Progenitor cell of endocrine pancreas (in vitro differentiated cells): ENCODE measurements around the gene SLC15A5. TPM values are rescaled to one million over a fixed set of nuclear protein-coding genes. Genes with fewer than 3 reads are reported as not detected.

Source experiments
- DNase-seq: peaks from one replicate; pipeline ENCODE4 v3.0.0; 2021; ENCODE audit warnings: low spot score; ENCODE audit not compliant: unreplicated experiment
- H3K27ac Mint-ChIP-seq: 2 replicates; pipeline ENCODE4 v1.8.0; 2021; ENCODE audit warnings: mild to moderate bottlenecking, moderate library complexity, mixed read lengths
- H3K27me3 Mint-ChIP-seq: 2 replicates; pipeline ENCODE4 v1.8.0; 2021; ENCODE audit warnings: mixed read lengths
- H3K36me3 Mint-ChIP-seq: 2 replicates; pipeline ENCODE4 v1.8.0; 2022; ENCODE audit warnings: mixed read lengths; ENCODE audit not compliant: insufficient read depth
- H3K4me1 Mint-ChIP-seq: 2 replicates; pipeline ENCODE4 v1.8.0; 2021; ENCODE audit warnings: low read depth, mixed read lengths
- H3K4me3 Mint-ChIP-seq: 2 replicates; pipeline ENCODE4 v1.8.0; 2021; ENCODE audit warnings: low read depth, mild to moderate bottlenecking, moderate library complexity, mixed read lengths
- H3K9me3 Mint-ChIP-seq: 2 replicates; pipeline ENCODE4 v1.8.0; 2021; ENCODE audit warnings: low read depth, mixed read lengths
- total RNA-seq: library from RNA; stranded (reverse); gene quantifications from 2 replicates; pipeline ENCODE4 v1.2.1, GENCODE V29; 2021
- TF ChIP-seq, protein P1 (sequence below): fragments of 200-600 bp; sonication (generic); IDR thresholded peaks from one replicate; pipeline ENCODE4 v1.5.0; 2021; ENCODE audit warnings: antibody characterized with exemption, mild to moderate bottlenecking; ENCODE audit not compliant: unreplicated experiment

SLC15A5 gene
- total RNA-seq, 1 donor from 2014 or later = not detected

DNA sequence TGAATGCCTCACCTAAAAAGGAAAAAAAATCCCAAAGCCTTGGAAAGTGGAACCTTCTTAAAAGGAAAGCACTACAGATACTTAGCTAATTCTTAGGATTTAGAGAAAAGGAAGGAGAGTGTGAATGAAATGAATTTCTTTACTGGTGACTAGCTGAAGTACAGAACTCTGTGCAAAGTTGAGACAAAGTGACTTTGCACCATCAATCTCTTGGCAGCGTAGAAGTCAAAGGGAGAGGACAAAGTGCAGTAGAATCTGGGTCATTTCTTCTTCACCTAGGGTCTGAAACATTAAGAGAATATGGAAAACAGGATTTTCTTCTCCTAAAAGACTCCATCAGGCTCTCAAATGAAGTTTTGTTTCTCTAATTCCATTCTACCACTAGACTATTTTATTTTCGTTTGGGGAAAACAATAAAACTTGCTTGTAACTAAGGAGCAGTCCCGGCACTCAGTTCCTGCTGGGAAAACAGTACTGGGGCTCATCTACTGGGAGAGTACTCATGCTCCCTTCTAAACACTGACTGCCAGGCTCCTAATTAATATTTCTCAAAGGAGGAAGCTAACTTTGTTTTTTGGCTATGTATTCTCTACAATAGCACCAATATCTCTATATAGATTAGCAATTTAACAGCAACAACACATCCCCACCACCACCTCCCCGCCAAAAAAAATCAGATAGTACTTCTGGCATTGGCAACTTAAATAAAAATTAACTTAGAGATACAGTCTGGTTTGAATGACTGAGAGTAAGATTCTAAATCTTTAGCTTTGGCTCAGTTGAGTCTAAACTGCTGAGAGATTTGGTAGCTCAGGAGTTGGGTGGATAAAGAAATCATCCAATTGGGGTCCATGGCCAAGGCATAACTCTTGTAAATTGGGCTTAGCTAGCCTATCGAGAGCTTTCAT lies 110.7 kb downstream of the SLC15A5 start:
- H3K27ac Mint-ChIP-seq = no peak overlapping the region
- H3K4me3 Mint-ChIP-seq = no peak overlapping the region
- DNase-seq = no peak
- H3K27me3 Mint-ChIP-seq = no peaks in the 10 kb centered on the region
- H3K4me1 Mint-ChIP-seq = peaks cover 6% of the 10 kb centered on the region
- TF ChIP-seq, protein P1, sequence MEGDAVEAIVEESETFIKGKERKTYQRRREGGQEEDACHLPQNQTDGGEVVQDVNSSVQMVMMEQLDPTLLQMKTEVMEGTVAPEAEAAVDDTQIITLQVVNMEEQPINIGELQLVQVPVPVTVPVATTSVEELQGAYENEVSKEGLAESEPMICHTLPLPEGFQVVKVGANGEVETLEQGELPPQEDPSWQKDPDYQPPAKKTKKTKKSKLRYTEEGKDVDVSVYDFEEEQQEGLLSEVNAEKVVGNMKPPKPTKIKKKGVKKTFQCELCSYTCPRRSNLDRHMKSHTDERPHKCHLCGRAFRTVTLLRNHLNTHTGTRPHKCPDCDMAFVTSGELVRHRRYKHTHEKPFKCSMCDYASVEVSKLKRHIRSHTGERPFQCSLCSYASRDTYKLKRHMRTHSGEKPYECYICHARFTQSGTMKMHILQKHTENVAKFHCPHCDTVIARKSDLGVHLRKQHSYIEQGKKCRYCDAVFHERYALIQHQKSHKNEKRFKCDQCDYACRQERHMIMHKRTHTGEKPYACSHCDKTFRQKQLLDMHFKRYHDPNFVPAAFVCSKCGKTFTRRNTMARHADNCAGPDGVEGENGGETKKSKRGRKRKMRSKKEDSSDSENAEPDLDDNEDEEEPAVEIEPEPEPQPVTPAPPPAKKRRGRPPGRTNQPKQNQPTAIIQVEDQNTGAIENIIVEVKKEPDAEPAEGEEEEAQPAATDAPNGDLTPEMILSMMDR = no peak
- H3K36me3 Mint-ChIP-seq = peaks cover 2% of the 10 kb centered on the region
- H3K9me3 Mint-ChIP-seq = peaks cover 8% of the 10 kb centered on the region

DNA sequence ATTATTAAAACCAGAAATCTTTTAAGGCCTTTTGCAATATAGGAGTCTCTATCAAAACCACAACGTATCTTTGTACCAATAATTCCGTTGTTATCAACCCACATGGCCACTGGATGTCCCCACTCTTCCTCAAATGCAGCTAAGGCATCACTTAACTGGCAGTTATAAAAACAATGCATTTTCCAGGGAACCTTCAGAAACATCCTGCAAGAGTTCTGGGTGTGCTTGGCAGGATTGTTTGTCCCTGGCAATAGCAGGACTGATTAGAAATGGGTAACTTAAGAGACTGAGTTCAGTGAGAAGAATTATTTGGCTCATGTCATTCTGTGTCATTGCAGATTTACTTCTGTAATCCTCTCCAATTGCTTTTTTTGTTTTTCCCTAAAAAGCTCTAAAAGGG lies 112.0 kb downstream of the SLC15A5 start:
- Mint-ChIP-seq H3K4me3 (no peak overlapping the region), H3K27ac (no peak overlapping the region), H3K9me3 (peaks cover 8% of the 10 kb centered on the region), H3K36me3 (peaks cover 2% of the 10 kb centered on the region), H3K4me1 (peaks cover 6% of the 10 kb centered on the region), H3K27me3 (no peaks in the 10 kb centered on the region)
- DNase-seq = no peak
- TF ChIP-seq, protein P1 = peak; percentile 91

DNA sequence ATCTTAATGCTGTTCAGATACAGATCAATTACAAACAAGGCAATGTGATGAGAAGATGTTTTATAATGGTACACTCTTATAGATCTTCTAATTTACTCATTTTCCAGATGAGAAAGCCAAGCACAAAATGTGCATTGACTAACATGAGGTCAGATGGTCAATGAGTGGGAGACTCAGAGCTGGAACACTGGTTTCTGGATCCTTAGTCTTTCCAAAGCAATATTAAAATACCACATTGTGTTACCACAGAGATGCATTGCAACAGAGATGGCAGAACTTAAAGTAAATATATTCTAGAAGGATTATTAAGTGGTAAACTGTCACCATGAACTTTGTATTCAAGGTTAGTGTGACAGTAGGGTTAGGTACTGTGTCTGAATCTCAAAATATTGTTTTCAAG lies 113.6 kb downstream of the SLC15A5 start:
- Mint-ChIP-seq H3K36me3 (peaks cover 2% of the 10 kb centered on the region), H3K9me3 (peaks cover 8% of the 10 kb centered on the region), H3K4me3 (no peak overlapping the region)

DNA sequence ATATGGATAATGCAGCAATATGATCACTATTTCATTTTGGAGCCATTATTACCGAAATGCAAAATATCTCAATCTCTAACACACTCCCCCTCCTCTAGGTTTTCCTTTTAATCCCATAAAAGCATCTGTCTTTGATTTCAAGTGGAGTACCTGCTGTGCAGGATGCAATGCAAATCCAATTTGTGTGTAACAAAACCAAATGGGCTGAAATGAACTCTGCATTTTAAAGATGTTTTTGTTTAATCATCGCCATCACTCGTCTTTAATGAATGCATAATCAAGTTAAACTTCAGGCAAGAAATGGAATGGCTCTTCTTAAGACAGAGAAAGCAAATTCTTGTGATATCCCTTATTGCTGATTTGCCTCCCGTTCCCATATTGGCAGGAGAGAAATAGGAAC lies 114.3 kb downstream of the SLC15A5 start:
- TF ChIP-seq, protein P1 = no peak
- Mint-ChIP-seq H3K9me3 (peaks cover 1% of the 10 kb centered on the region), H3K27ac (no peak overlapping the region), H3K36me3 (no peaks in the 10 kb centered on the region), H3K4me3 (no peak overlapping the region), H3K27me3 (no peaks in the 10 kb centered on the region), H3K4me1 (peaks cover 6% of the 10 kb centered on the region)
- no peak for DNase-seq

More for the DNA sequence above, 113.6 kb downstream of the SLC15A5 start:
- Mint-ChIP-seq H3K27me3 (no peaks in the 10 kb centered on the region), H3K4me1 (peaks cover 6% of the 10 kb centered on the region), H3K27ac (no peak overlapping the region)
- DNase-seq = no peak
- TF ChIP-seq, protein P1 = no peak

DNA sequence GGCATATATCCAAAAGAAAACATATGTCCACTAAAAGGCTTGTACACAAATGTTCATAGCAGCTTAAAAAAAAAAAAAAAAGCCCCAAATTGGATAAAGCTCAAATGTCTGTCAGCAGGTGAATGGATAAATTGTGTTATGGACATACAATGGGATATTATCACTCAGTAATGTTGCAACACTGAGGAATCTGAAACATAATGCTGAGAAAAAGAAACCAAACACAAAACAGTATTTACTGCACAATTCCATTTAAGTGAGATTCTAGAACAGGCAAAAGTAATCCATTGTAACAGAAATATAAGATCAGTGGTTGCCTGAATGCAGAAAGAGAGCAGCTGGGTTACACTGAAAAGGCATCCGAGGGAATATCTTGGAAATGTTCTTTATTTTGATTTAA lies 117.9 kb downstream of the SLC15A5 start:
- Mint-ChIP-seq H3K36me3 (no peaks in the 10 kb centered on the region), H3K27me3 (no peaks in the 10 kb centered on the region), H3K9me3 (no peaks in the 10 kb centered on the region), H3K4me3 (no peak overlapping the region), H3K4me1 (no peaks in the 10 kb centered on the region), H3K27ac (no peak overlapping the region)
- no peak for DNase-seq
- TF ChIP-seq, protein P1 = no peak
